Measurements from ENCODE around the gene NRCAM.
"Not testable (repeated sequence)": the region's sequence is repeated elsewhere in the genome, so short reads cannot be mapped to it uniquely, and the experiment has no call there.

DNA sequence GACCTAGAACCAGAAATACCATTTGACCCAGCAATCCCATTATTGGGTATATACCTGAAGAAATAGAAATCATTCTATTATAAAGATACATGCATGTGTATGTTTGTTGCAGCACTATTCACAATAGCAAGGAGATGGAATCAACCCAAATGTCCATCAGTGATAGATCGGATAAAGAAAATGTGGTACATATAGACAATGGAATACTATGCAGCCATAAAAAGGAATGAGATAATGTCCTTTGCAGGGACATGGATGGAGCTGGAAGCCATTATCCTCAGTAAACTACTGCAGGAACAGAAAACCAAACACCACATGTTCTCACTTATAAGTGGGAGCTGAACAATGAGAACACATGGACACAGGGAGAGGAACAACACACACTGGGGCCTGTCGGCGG, 196.8 kb downstream of the NRCAM start:
- TF ChIP-seq, protein P1, sequence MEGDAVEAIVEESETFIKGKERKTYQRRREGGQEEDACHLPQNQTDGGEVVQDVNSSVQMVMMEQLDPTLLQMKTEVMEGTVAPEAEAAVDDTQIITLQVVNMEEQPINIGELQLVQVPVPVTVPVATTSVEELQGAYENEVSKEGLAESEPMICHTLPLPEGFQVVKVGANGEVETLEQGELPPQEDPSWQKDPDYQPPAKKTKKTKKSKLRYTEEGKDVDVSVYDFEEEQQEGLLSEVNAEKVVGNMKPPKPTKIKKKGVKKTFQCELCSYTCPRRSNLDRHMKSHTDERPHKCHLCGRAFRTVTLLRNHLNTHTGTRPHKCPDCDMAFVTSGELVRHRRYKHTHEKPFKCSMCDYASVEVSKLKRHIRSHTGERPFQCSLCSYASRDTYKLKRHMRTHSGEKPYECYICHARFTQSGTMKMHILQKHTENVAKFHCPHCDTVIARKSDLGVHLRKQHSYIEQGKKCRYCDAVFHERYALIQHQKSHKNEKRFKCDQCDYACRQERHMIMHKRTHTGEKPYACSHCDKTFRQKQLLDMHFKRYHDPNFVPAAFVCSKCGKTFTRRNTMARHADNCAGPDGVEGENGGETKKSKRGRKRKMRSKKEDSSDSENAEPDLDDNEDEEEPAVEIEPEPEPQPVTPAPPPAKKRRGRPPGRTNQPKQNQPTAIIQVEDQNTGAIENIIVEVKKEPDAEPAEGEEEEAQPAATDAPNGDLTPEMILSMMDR (conservative IDR thresholded peaks at IDR 0.05; ENCODE audit: low read depth, low read length): not testable (repeated sequence)
- TF ChIP-seq EZH2 (IDR thresholded peaks at IDR 0.05; ENCODE audit: borderline replicate concordance, low read depth, low read length, poor library complexity, severe bottlenecking): not testable (repeated sequence)

All from A673 (cell line).